Midbrain (tissue), 1 donor: Measurements from ENCODE around the gene RAX.

ENCODE experiments used
- DNase-seq: peaks from one replicate; lab custom pipeline; 2025; lab: John Stamatoyannopoulos, UW

The RAX gene

GRCh38 chr18:59272891-59273758 lies at the start of gene RAX:
TSS of gene RAX (minus strand) at chr18:59273454. CDS start at chr18:59273206, 248 bp downstream.
- DNase-seq = no peak

DNA sequence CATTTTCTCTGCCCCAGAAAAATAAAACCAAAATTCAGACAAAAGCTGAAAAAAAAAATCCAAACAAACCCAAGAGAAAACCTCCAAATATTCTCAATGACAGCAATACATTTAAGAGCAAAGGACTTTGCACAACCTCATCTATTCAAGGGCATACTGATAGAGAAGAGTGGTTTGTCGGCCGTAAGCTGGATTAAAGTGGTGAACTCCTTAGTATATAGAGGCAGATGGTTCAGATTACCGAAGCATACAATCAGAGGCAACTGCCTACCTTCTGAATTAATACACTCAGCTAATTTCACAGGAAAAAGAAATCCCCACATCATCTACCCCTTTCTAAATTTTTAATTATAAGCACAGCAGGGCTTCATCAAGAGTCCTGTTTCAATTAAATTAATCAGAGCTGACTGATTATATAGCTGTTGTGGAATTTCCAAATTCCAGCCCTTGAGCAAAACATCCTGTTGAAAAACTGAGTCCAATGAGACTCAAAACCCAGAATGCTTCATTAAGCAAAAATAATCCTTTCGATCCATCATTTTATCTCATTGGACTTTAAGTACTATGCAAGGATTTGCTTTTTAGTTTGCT lies 45.3 kb upstream of the RAX start, which contains the start of gene CPLX4:
Gene CPLX4, minus strand, starts transcription at position 190 of the 591 bp plus-strand sequence. Its CDS starts 187 bp downstream, at position 3.
- no peak for DNase-seq

- DNase-seq = no peak
Observed at GRCh38 chr18:59311631-59312030, 38.4 kb upstream of the RAX start.

- DNase-seq = no peak
Observed at GRCh38 chr18:59308938-59309260, 35.6 kb upstream of the RAX start.

DNA sequence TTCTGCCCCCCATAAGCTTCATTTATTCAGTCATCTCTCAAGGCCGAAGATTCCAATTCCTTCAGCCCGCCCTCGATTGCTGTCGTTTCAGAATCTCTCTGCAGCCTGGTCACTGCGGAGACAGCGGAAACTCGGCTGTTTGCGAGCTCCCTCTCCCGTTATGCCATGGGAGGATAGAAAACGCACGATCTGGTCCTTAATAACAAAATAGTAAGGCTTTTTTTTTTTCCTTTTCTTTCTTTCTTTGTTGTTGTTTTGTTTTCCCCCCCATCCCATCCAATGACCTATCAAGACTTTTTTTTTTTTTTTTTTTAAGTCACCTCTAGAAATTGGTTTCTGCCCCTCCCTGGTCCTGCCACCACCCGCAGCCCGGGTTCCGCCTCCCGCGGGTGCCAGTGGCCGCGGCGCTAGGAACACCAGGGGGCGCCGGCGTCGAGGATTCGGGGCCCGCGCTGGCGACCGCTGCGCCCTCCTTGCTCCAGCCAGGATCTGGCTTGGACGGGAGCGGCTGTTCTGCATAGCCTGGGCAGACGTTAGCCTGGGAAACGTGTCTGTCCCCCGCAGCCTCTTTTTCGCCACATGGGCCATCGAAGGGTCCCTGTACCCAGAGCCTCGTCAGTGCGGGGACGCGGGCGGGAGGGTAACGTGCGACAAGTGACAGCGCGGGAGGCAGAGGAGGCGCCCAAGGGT lies 35.1 kb upstream of the RAX start:
- peak; percentile 68 for DNase-seq

GRCh38 chr18:59306640-59307039 lies 33.4 kb upstream of the RAX start:
- no peak for DNase-seq

DNA sequence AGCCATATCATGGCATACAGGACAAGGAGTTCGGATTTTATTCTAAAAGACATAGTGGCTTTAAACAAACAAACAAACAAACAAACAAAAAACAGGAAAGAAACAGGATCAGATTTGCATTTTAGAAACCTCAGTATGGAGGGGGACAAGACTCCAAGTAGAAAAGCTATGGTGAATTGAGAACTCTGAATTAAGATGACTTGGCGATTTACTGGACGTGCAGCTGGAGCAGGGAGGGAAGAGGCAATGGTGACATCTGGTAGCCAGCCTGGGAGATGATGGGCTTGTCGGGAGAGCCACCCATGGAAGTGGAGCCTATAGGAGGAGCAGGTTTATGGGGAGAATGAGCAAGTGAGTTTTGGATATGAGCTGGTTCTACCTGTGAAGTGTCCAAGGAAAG lies 32.0 kb upstream of the RAX start:
- no peak for DNase-seq

DNA sequence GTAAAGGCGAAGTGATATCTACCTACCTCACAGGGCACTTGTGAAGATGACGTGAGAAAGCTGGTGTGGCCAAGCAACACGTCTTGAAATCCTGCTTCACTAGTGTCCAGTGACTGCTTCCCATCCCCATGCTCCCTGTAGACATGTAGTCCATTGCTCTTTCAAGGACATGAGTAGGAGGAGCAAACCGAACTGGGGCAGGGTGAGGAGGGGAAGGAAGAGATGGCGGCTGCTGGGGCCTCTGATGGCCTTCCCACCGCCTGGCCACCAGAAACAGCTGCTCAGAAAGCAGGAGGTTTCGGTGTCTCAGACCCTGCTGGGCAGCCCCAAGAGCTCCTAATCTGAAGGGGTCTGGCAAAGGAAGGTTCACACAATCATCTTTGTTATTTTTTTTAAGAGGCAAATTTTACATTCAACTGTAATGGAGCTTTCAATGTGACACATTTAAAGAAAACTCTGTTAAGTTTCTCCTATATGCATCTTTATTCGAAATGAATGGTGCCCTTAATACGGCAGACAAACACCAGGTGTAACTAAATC lies 30.5 kb upstream of the RAX start:
- no peak for DNase-seq

- DNase-seq = no peak
Observed at GRCh38 chr18:59303006-59303405, 29.8 kb upstream of the RAX start.

GRCh38 chr18:59301929-59302328 lies 28.7 kb upstream of the RAX start:
- DNase-seq = no peak

DNA sequence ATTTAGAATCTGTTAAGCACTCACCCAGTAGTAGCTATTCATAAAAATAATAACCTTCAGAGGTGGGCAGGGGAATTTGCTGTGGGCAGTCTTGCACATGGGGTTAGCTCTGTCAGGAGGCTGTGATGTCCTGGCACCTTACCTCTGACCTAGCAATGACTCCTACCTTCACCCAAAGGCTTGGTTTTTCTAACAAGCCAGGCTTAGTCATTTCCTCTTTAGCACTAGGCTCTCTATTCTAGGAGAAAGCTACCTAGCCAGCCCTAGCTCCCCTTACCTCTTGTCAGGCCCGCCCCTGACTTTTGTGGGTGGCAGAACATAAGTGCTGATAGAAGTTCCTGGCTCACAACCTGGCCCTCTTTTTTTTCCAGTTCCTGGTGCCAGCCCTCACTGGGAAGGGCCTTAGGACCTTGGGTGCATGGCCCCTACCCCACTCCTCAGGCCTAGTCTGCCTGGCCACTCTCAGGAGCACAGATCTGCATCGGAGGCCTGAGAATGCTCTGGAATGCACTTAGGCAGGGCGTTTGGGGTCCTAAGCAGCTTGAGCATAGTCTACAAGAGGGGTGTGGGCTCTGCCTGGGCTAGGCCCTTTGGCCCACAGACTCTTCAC lies 27.5 kb upstream of the RAX start:
- DNase-seq = no peak

DNA sequence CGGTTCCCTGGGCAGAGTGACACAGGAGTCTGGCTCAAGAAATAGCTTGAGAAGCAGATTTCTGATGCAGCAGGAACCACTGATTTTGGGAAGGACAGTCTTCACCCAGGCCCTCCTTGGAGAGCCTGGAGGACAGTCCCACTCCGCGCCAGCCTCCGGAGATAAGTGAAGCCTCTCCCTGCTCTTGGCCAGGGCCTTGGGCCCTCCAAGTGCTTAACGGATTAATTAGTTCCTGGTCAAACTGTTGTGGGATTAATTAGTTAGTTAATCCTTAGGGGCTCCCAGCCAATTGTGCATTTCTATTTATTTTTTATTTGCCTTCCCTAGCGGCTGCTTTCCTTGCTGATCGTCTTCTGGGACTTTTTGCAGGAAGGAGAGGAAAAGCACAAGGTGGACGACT lies 25.6 kb upstream of the RAX start:
- DNase-seq = no peak

GRCh38 chr18:59293317-59293716 lies 20.1 kb upstream of the RAX start:
- DNase-seq = no peak

- DNase-seq = no peak
Observed at GRCh38 chr18:59286341-59286740, 13.1 kb upstream of the RAX start.

GRCh38 chr18:59282341-59282740 lies 9.1 kb upstream of the RAX start:
- DNase-seq = no peak

GRCh38 chr18:59279722-59280121 lies 6.5 kb upstream of the RAX start:
- no peak for DNase-seq

DNA sequence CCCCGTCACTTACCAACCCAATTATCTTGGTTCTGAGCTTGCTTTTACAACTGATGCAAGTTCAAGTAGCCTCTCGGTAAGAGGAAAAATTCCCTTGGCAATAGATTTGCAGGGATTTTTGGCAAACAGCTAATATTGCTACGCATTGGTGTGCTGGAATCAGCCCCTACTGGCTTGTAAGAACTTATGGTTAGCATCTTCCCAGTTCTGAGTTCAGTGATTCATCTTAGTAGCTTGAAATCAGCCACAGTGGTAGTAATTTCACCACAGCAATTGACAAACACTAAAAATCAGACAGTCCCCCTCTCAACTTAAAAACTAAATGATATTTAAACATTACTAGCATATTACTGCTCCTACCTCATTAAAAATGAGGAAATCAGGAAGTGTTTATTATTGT lies 5.9 kb upstream of the RAX start:
- no peak for DNase-seq

GRCh38 chr18:59278793-59279192 lies 5.5 kb upstream of the RAX start:
- no peak for DNase-seq

GRCh38 chr18:59276047-59276446 lies 2.8 kb upstream of the RAX start:
- DNase-seq = no peak

DNA sequence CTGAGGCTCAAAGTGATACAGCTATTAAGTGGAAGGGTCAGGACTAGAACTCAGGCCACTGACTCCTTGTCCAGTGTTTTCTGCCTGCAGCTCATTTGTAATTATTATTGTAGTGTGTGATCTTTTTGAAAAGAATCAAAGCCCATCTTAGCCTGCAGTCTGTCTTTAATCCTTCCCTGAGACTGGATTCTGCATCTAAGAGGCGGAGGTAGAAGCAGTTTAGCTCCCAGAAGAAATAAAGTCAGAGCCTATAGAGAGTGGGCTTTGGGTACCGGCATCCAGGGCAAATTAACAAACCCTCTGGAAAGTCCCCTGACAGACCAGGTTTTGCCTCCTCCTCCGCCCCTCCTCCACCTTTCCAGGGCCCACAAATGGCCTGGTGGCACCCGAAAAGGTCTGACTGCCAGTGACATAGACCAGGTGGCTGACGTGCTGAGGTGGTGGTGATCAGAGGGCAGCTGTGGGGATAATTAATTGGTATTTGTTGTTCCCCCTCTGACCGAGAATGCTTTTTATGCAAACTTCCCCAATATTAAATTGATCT lies 2.2 kb upstream of the RAX start:
- DNase-seq = no peak

GRCh38 chr18:59274533-59274928 lies 1.3 kb upstream of the RAX start:
- DNase-seq = no peak
